IMR-90 (cell line): ENCODE data around the gene MDM1. TPM values are rescaled to one million over a fixed set of nuclear protein-coding genes. Genes with fewer than 3 reads are reported as not detected.

Experiments
- ATAC-seq: fragments of 200-7000 bp; cut with Tn5 transposase; 2 replicates; pipeline ENCODE4 v1.9.1; 2020; ENCODE audit warnings: low read depth, mild to moderate bottlenecking, moderate library complexity
- BruUV-seq: library from RNA; stranded (reverse); fragments of 400-500 nt; replicated peaks from 2 replicates; lab custom pipeline; 2021; lab: Mats Ljungman, UMichigan
- CTCF ChIA-PET: fragments of 300-600 bp; formaldehyde crosslinking; extraction: SDS; loops from one replicate; lab custom pipeline; 2021; ENCODE audit warnings: antibody characterized with exemption; lab: Yijun Ruan, JAX
- POLR2A ChIA-PET: fragments of 300-600 bp; sonication (Branson Sonifier 250); formaldehyde crosslinking; loops from one replicate; lab custom pipeline; 2022; ENCODE audit warnings: antibody characterized with exemption; ENCODE audit not compliant: unreplicated experiment; lab: Charles Lee
- DNase-seq: peaks from one replicate; pipeline ENCODE4 v3.0.0; 2013
- H2AFZ ChIP-seq: replicated peaks from 2 replicates; pipeline ENCODE3; 2013; ENCODE audit warnings: low read length, mild to moderate bottlenecking; ENCODE audit not compliant: poor library complexity
- H2AK5ac ChIP-seq: 2 replicates; pipeline ENCODE4 v1.6.1; 2013; ENCODE audit warnings: low read depth, low read length, inconsistent platforms
- H2AK9ac ChIP-seq: replicated peaks from 2 replicates; pipeline ENCODE3; 2013; ENCODE audit warnings: mild to moderate bottlenecking, low read depth, low read length, moderate library complexity; ENCODE audit not compliant: poor library complexity
- H2BK120ac ChIP-seq: 2 replicates; pipeline ENCODE4 v1.6.1; 2013; ENCODE audit warnings: low read depth, low read length, inconsistent platforms
- H2BK15ac ChIP-seq: 3 replicates; pipeline ENCODE4 v1.6.1; 2013; ENCODE audit warnings: low read depth, low read length, inconsistent platforms
- H2BK20ac ChIP-seq: 2 replicates; pipeline ENCODE4 v1.6.1; 2013; ENCODE audit warnings: low read depth, mild to moderate bottlenecking, inconsistent platforms, low read length, moderate library complexity
- H2BK5ac ChIP-seq: 2 replicates; pipeline ENCODE4 v1.6.1; 2013; ENCODE audit warnings: mild to moderate bottlenecking, low read depth, low read length, inconsistent platforms; ENCODE audit not compliant: poor library complexity, severe bottlenecking
- H3K14ac ChIP-seq: replicated peaks from 2 replicates; pipeline ENCODE4 v1.6.1; 2013; ENCODE audit warnings: low read depth, low read length, inconsistent platforms
- H3K18ac ChIP-seq: 2 replicates; pipeline ENCODE4 v1.6.1; 2013; ENCODE audit warnings: low read depth, low read length, control low read depth
- H3K23ac ChIP-seq: 2 replicates; pipeline ENCODE4 v1.6.1; 2013; ENCODE audit warnings: low read depth, low read length, inconsistent platforms
- H3K27ac ChIP-seq: 2 replicates; pipeline ENCODE4 v1.5.1; 2013; ENCODE audit warnings: mild to moderate bottlenecking, control low read depth, low read length; ENCODE audit not compliant: insufficient read depth
- H3K27me3 ChIP-seq: 2 replicates; pipeline ENCODE4 v1.6.1; 2013; ENCODE audit warnings: low read length; ENCODE audit not compliant: control insufficient read depth, insufficient read depth
- H3K36me3 ChIP-seq: 2 replicates; pipeline ENCODE4 v1.6.1; 2013; ENCODE audit warnings: low read length, mixed read lengths; ENCODE audit not compliant: control insufficient read depth, insufficient read depth
- H3K4ac ChIP-seq: 2 replicates; pipeline ENCODE4 v1.6.1; 2013; ENCODE audit warnings: low read depth, low read length, inconsistent platforms
- H3K4me1 ChIP-seq: 2 replicates; pipeline ENCODE4 v1.6.1; 2013; ENCODE audit warnings: low read length, mixed read lengths; ENCODE audit not compliant: control insufficient read depth, insufficient read depth
- H3K4me2 ChIP-seq: 2 replicates; pipeline ENCODE4 v1.6.1; 2013; ENCODE audit warnings: low read depth, mild to moderate bottlenecking, control low read depth, low read length, moderate library complexity
- H3K4me3 ChIP-seq: 2 replicates; pipeline ENCODE4 v1.5.1; 2013; ENCODE audit warnings: low read depth, mild to moderate bottlenecking, control low read depth, low read length, moderate library complexity; ENCODE audit not compliant: insufficient read depth
- H3K56ac ChIP-seq: 2 replicates; pipeline ENCODE4 v1.6.1; 2013; ENCODE audit warnings: low read length, inconsistent platforms; ENCODE audit not compliant: insufficient read depth; ENCODE audit errors: extremely low read depth
- H3K79me1 ChIP-seq, 2 experiments: 2 replicates each; pipeline ENCODE4 v1.6.1; 2013; ENCODE audit warnings: low read length in 2 of 2, inconsistent platforms in 1 of 2, low read depth in 1 of 2
- H3K9ac ChIP-seq: 2 replicates; pipeline ENCODE4 v1.6.1; 2013; ENCODE audit warnings: low read depth, low read length, control low read depth
- H3K9me1 ChIP-seq: 2 replicates; pipeline ENCODE4 v1.6.1; 2013; ENCODE audit warnings: low read length, inconsistent platforms; ENCODE audit not compliant: insufficient read depth
- H3K9me3 ChIP-seq: 2 replicates; pipeline ENCODE4 v1.6.1; 2013; ENCODE audit warnings: low read length; ENCODE audit not compliant: control insufficient read depth, insufficient read depth
- H4K20me1 ChIP-seq: 2 replicates; pipeline ENCODE4 v1.6.1; 2013; ENCODE audit warnings: low read length, inconsistent platforms; ENCODE audit not compliant: insufficient read depth
- H4K5ac ChIP-seq: 2 replicates; pipeline ENCODE4 v1.6.1; 2013; ENCODE audit warnings: mild to moderate bottlenecking, low read depth, low read length, control low read depth
- H4K8ac ChIP-seq, 2 experiments: 2 replicates each; pipeline ENCODE4 v1.6.1; 2013; ENCODE audit warnings: low read depth in 2 of 2, low read length in 2 of 2, control low read depth in 1 of 2, inconsistent platforms in 1 of 2
- H4K91ac ChIP-seq: 2 replicates; pipeline ENCODE4 v1.6.1; 2013; ENCODE audit warnings: low read depth, low read length, inconsistent platforms; ENCODE audit not compliant: insufficient read depth
- BHLHE40 ChIP-seq: fragments of 150-350 bp; IDR thresholded peaks from 2 replicates; pipeline ENCODE4 v1.6.1; 2016; ENCODE audit warnings: mild to moderate bottlenecking, low read depth, low read length
- CEBPB ChIP-seq: IDR thresholded peaks from 2 replicates; pipeline ENCODE4 v1.6.1; 2012; ENCODE audit warnings: low read depth, low read length, improper control_type of control experiment
- CHD1 ChIP-seq: IDR thresholded peaks from 2 replicates; pipeline ENCODE4 v1.6.1; 2012; ENCODE audit warnings: low read depth, low read length, improper control_type of control experiment
- FOS ChIP-seq: fragments of 150-350 bp; IDR thresholded peaks from 2 replicates; pipeline ENCODE4 v1.6.1; 2016; ENCODE audit warnings: low read depth, low read length
- MAFK ChIP-seq: IDR thresholded peaks from 2 replicates; pipeline ENCODE4 v1.6.1; 2012; ENCODE audit warnings: low read depth, low read length, improper control_type of control experiment
- MAZ ChIP-seq: IDR thresholded peaks from 2 replicates; pipeline ENCODE4 v1.6.1; 2012; ENCODE audit warnings: low read depth, mild to moderate bottlenecking, low read length, improper control_type of control experiment, moderate library complexity, borderline replicate concordance
- MXI1 ChIP-seq: IDR thresholded peaks from 2 replicates; pipeline ENCODE4 v1.6.1; 2012; ENCODE audit warnings: low read depth, mild to moderate bottlenecking, low read length, moderate library complexity, borderline replicate concordance
- NFE2L2 ChIP-seq: fragments of 150-350 bp; IDR thresholded peaks from 2 replicates; pipeline ENCODE4 v1.6.1; 2016; ENCODE audit warnings: low read depth, mild to moderate bottlenecking, low read length
- POLR2A ChIP-seq: IDR thresholded peaks from 2 replicates; pipeline ENCODE4 v1.6.1; 2012; ENCODE audit warnings: mild to moderate bottlenecking, low read depth, low read length
- RAD21 ChIP-seq: IDR thresholded peaks from 2 replicates; pipeline ENCODE4 v1.6.1; 2012; ENCODE audit warnings: low read length, improper control_type of control experiment
- RCOR1 ChIP-seq: IDR thresholded peaks from 2 replicates; pipeline ENCODE4 v1.6.1; 2012; ENCODE audit warnings: mild to moderate bottlenecking, low read length, improper control_type of control experiment; ENCODE audit not compliant: insufficient replicate concordance
- RFX5 ChIP-seq: IDR thresholded peaks from 2 replicates; pipeline ENCODE4 v1.8.0; 2012; ENCODE audit warnings: low read depth, mild to moderate bottlenecking, low read length, moderate library complexity
- SMC3 ChIP-seq: fragments of 150-350 bp; IDR thresholded peaks from 2 replicates; pipeline ENCODE4 v1.6.1; 2016; ENCODE audit warnings: low read depth, mild to moderate bottlenecking, antibody characterized with exemption, low read length, moderate library complexity
- WGBS, 2 experiments: methylation state at CpG; one replicate each; pipeline versions ENCODE4 v1.1.5 to v1.1.7; 2013; ENCODE audit warnings: missing lambda C conversion rate in 2 of 2; ENCODE audit not compliant: insufficient read length in 1 of 2; ENCODE audit errors: extremely low coverage in 2 of 2; 5-methylcytosine and 5-hydroxymethylcytosine counted together
- dilution Hi-C: fragments of 300-500 bp; cut with HindIII; formaldehyde crosslinking; loops from one replicate; pipeline ENCODE4 v1.14.3; 2018; ENCODE audit warnings: low sequenced_read_pairs; ENCODE audit not compliant: unreplicated experiment
- in situ Hi-C: fragments of 300-500 bp; cut with MboI; formaldehyde crosslinking; loops from 3 replicates; pipeline ENCODE4 v1.14.3; 2019; ENCODE audit warnings: low sequenced_read_pairs, inconsistent platforms, mixed read lengths
- intact Hi-C: fragments of 100-400 bp; cut with micrococcal nuclease; formaldehyde crosslinking; loops from 2 replicates; pipeline ENCODE4 v1.10.0; 2022
- polyA plus RNA-seq, 3 experiments: library from polyadenylated mRNA; depleted of rRNA; stranded (reverse); fragments of >200 nt; gene quantifications; 2 replicates each; pipeline ENCODE4 v1.2.3, GENCODE V29; 2012; ENCODE audit warnings: low replicate concordance in 1 of 3
- total RNA-seq: library from RNA; depleted of rRNA; stranded (reverse); fragments of >200 nt; gene quantifications from 2 replicates; pipeline ENCODE4 v1.2.3, GENCODE V29; 2012
- TF ChIP-seq, protein P1 (sequence below): conservative IDR thresholded peaks from 2 replicates; pipeline ENCODE4 v1.5.1; 2012; ENCODE audit warnings: mild to moderate bottlenecking, low read depth, low read length, improper control_type of control experiment
- TF ChIP-seq, protein P2 (sequence below): fragments of 150-350 bp; IDR thresholded peaks from 2 replicates; pipeline ENCODE4 v1.6.1; 2017; ENCODE audit warnings: mild to moderate bottlenecking, antibody characterized with exemption, low read length, low read depth

The MDM1 gene
- total and polyA plus RNA-seq, 2 of the 4 experiments (the other 2 are of a cell fraction): 5.6 to 5.7 TPM

DNA sequence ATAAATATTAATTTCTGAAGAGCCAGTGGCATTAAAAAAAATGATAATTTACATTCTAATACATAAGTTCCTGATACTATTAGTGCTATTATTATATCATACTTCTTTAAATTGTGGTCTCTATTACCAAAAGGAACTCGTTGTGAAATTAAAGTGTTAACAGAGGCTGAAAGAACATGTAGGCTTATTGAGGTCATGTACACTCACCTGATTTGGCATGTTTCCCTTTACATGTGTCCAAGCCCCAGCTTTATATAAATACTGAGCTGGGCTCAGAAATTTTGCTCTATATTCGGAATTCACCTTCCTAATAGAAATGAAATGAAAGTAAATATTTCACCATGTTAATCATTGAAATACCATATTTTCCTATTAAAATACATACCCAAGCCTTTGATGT lies 11.0 kb downstream of the MDM1 start:
- Histone ChIP-seq H4K20me1 (no peaks in the 10 kb centered on the region), H3K36me3 (no peaks in the 10 kb centered on the region; the same call in 1 of the 2 replicates), H4K8ac (no peak overlapping the region), H3K18ac (no peak overlapping the region), H3K4me2 (no peak overlapping the region), H2BK15ac (no peak overlapping the region), H3K4ac (no peak overlapping the region), H2AFZ (no peak overlapping the region), H2BK5ac (no peak overlapping the region), H2BK20ac (no peak overlapping the region), H3K9ac (no peak overlapping the region), H3K23ac (no peak overlapping the region), H4K91ac (no peak overlapping the region), H3K9me1 (no peaks in the 10 kb centered on the region), H3K27ac (no peak overlapping the region), H4K5ac (no peak overlapping the region), H3K14ac (no peak overlapping the region), H3K79me1 (no peaks in the 10 kb centered on the region), H2BK120ac (no peak overlapping the region), H3K9me3 (no peaks in the 10 kb centered on the region), H2AK5ac (no peak overlapping the region), H3K4me3 (no peak overlapping the region), H3K27me3 (no peaks in the 10 kb centered on the region), H3K4me1 (no peaks in the 10 kb centered on the region; the same call in 1 of the 2 replicates), H3K56ac (no peak overlapping the region), H2AK9ac (no peak overlapping the region)
- CTCF ChIA-PET: interaction anchor here (0.8 to 1.4 kb wide), 2 partner anchors 96 to 98 kb away, joined by 3 to 6 read pairs; no protein-coding TSS in a partner anchor
- POLR2A ChIA-PET: no interaction called here
- DNase-seq (no peak), ATAC-seq (no peak)
- dilution Hi-C loops: loop anchor here (25.0 kb wide), 1 partner anchor 109 kb away; no protein-coding TSS in a partner anchor
- in situ Hi-C loops: loop anchor here (10.0 kb wide), 1 partner anchor 276 kb away; no protein-coding TSS in a partner anchor
- no CpG with 5 or more reads among the region's 2 CpGs for WGBS, 2 experiments
- BruUV-seq: no TSS peak
- intact Hi-C loops: no loop called here
- TF ChIP-seq BHLHE40 (no peak), MAFK (no peak), NFE2L2 (no peak), CEBPB (no peak), RAD21 (no peak), RCOR1 (no peak), MAZ (no peak), POLR2A (no peak), FOS (no peak), MXI1 (no peak), SMC3 (no peak), CHD1 (no peak), RFX5 (no peak)
- TF ChIP-seq, protein P1, sequence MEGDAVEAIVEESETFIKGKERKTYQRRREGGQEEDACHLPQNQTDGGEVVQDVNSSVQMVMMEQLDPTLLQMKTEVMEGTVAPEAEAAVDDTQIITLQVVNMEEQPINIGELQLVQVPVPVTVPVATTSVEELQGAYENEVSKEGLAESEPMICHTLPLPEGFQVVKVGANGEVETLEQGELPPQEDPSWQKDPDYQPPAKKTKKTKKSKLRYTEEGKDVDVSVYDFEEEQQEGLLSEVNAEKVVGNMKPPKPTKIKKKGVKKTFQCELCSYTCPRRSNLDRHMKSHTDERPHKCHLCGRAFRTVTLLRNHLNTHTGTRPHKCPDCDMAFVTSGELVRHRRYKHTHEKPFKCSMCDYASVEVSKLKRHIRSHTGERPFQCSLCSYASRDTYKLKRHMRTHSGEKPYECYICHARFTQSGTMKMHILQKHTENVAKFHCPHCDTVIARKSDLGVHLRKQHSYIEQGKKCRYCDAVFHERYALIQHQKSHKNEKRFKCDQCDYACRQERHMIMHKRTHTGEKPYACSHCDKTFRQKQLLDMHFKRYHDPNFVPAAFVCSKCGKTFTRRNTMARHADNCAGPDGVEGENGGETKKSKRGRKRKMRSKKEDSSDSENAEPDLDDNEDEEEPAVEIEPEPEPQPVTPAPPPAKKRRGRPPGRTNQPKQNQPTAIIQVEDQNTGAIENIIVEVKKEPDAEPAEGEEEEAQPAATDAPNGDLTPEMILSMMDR: no peak
- TF ChIP-seq, protein P2, sequence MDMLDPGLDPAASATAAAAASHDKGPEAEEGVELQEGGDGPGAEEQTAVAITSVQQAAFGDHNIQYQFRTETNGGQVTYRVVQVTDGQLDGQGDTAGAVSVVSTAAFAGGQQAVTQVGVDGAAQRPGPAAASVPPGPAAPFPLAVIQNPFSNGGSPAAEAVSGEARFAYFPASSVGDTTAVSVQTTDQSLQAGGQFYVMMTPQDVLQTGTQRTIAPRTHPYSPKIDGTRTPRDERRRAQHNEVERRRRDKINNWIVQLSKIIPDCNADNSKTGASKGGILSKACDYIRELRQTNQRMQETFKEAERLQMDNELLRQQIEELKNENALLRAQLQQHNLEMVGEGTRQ: no peak
